Colonic mucosa (tissue), 4 donors: Measurements from ENCODE around the gene ATL1. TPM values are rescaled to one million over a fixed set of nuclear protein-coding genes. Genes with fewer than 3 reads are reported as not detected.

Experiments
- DNase-seq: peaks from one replicate; pipeline ENCODE4 v3.0.0-alpha.2; 2020
- H3K27ac ChIP-seq: fragments of 200-600 bp; one replicate; pipeline ENCODE4 v1.8.0; 2021
- H3K27me3 ChIP-seq: fragments of 200-600 bp; one replicate; pipeline ENCODE4 v1.8.0; 2021
- H3K36me3 ChIP-seq: fragments of 200-600 bp; one replicate; pipeline ENCODE4 v1.8.0; 2021
- H3K4me1 ChIP-seq: fragments of 200-600 bp; one replicate; pipeline ENCODE4 v1.8.0; 2021; ENCODE audit warnings: mild to moderate bottlenecking
- H3K4me3 ChIP-seq: fragments of 200-600 bp; one replicate; pipeline ENCODE4 v1.8.0; 2021
- H3K9ac ChIP-seq, 2 donors: one replicate each; pipeline ENCODE4 v1.7.0; 2013; ENCODE audit warnings: control low read depth in 2 of 2, low read depth in 2 of 2, low read length in 2 of 2
- H3K9me3 ChIP-seq: fragments of 200-600 bp; one replicate; pipeline ENCODE4 v1.8.0; 2021
- CTCF ChIP-seq: fragments of 200-600 bp; IDR thresholded peaks from one replicate; pipeline ENCODE4 v1.8.0; 2022; ENCODE audit warnings: antibody characterized with exemption, mild to moderate bottlenecking
- intact Hi-C: fragments of 100-400 bp; cut with DNase I; formaldehyde crosslinking; loops from one replicate; pipeline ENCODE4 v1.14.1; 2022
- total RNA-seq, 2 donors: library from RNA; stranded (reverse); fragmentation: NEBNext Ultra II Directional in 1 of 2; extraction: Animal tissue kit (Norgen Biotek cat#: 25700) in 1 of 2; gene quantifications; one replicate each; pipeline ENCODE4 v1.2.1, GENCODE V29; 2021
- donor health status: healthy.
- donor health status: DM: no; HTN: no; CAD: no.
- donor health status: DM: no; HTN: no; CAD: no.

The ATL1 gene
- total RNA-seq, 2 donors from 2014 or later: 4.3 to 11.9 TPM

- Histone ChIP-seq H3K27ac (no peak overlapping the region), H3K9ac (no peak overlapping the region), H3K4me1 (no peaks in the 10 kb centered on the region), H3K27me3 (no peaks in the 10 kb centered on the region), H3K9me3 (no peaks in the 10 kb centered on the region), H3K4me3 (no peak overlapping the region), H3K36me3 (no peaks in the 10 kb centered on the region)
- intact Hi-C loops: no loop called here
- no peak for DNase-seq
- TF ChIP-seq CTCF: no peak
These were observed 42.1 kb downstream of the ATL1 start for GRCh38 chr14:50602035-50602434.

GRCh38 chr14:50603565-50603964 lies 43.6 kb downstream of the ATL1 start:
- Histone ChIP-seq H3K27ac (no peak overlapping the region), H3K4me3 (no peak overlapping the region), H3K4me1 (no peaks in the 10 kb centered on the region), H3K27me3 (no peaks in the 10 kb centered on the region), H3K36me3 (no peaks in the 10 kb centered on the region), H3K9me3 (no peaks in the 10 kb centered on the region), H3K9ac (no peak overlapping the region)
- no peak for TF ChIP-seq CTCF
- intact Hi-C loops: no loop called here
- DNase-seq: no peak

GRCh38 chr14:50605766-50606165 lies 45.8 kb downstream of the ATL1 start:
- Histone ChIP-seq H3K9me3 (no peaks in the 10 kb centered on the region), H3K27me3 (no peaks in the 10 kb centered on the region), H3K9ac (no peak overlapping the region), H3K4me1 (no peaks in the 10 kb centered on the region), H3K36me3 (no peaks in the 10 kb centered on the region), H3K4me3 (no peak overlapping the region), H3K27ac (no peak overlapping the region)
- TF ChIP-seq CTCF: no peak
- DNase-seq: no peak
- intact Hi-C loops: no loop called here

- intact Hi-C loops: no loop called here
- Histone ChIP-seq H3K9ac (no peak overlapping the region), H3K27ac (no peak overlapping the region), H3K9me3 (no peaks in the 10 kb centered on the region), H3K36me3 (no peaks in the 10 kb centered on the region), H3K4me3 (no peak overlapping the region), H3K4me1 (no peaks in the 10 kb centered on the region), H3K27me3 (no peaks in the 10 kb centered on the region)
- no peak for TF ChIP-seq CTCF
- DNase-seq: no peak
These were observed 46.5 kb downstream of the ATL1 start for GRCh38 chr14:50606468-50606867.

- H3K9me3 ChIP-seq: no peaks in the 10 kb centered on the region
- intact Hi-C loops: no loop called here
- H3K27ac ChIP-seq: no peak overlapping the region
- DNase-seq: no peak
- H3K27me3 ChIP-seq: no peaks in the 10 kb centered on the region
- no peaks in the 10 kb centered on the region for H3K4me1 ChIP-seq
- no peaks in the 10 kb centered on the region for H3K36me3 ChIP-seq
- no peak overlapping the region for H3K4me3 ChIP-seq
- no peak overlapping the region for H3K9ac ChIP-seq
- no peak for TF ChIP-seq CTCF
These were observed 47.2 kb downstream of the ATL1 start for GRCh38 chr14:50607181-50607580.

GRCh38 chr14:50607761-50608160 lies 47.8 kb downstream of the ATL1 start:
- Histone ChIP-seq H3K9ac (no peak overlapping the region), H3K27me3 (no peaks in the 10 kb centered on the region), H3K4me1 (no peaks in the 10 kb centered on the region), H3K9me3 (no peaks in the 10 kb centered on the region), H3K36me3 (no peaks in the 10 kb centered on the region), H3K27ac (no peak overlapping the region), H3K4me3 (no peak overlapping the region)
- no peak for TF ChIP-seq CTCF
- DNase-seq: no peak
- intact Hi-C loops: no loop called here
